HCT116 (cell line): ENCODE data around the gene SLC8A2. TPM values are rescaled to one million over a fixed set of nuclear protein-coding genes. Genes with fewer than 3 reads are reported as not detected.

Experiments used
- ATAC-seq: fragments of 200-7000 bp; cut with Tn5 transposase; 2 replicates; pipeline ENCODE4 v1.9.1; 2020; ENCODE audit warnings: mild to moderate bottlenecking, moderate library complexity
- BruUV-seq: library from RNA; stranded (reverse); fragments of 400-500 nt; replicated peaks from 2 replicates; lab custom pipeline; 2021; lab: Mats Ljungman, UMichigan
- CTCF ChIA-PET: fragments of 300-600 bp; sonication (Branson Sonifier 250); formaldehyde crosslinking; loops from one replicate; lab custom pipeline; 2021; ENCODE audit warnings: antibody characterized with exemption; lab: Charles Lee
- POLR2A ChIA-PET: fragments of 300-600, 350-600 bp; sonication (Branson Sonifier 250); formaldehyde crosslinking; loops from one replicate; lab custom pipeline; 2021; ENCODE audit warnings: antibody characterized with exemption; lab: Charles Lee
- RAD21 ChIA-PET, 2 experiments: fragments of 300-600 bp; sonication (Branson Sonifier 250); formaldehyde crosslinking; loops; one replicate each; lab custom pipeline; 2023; ENCODE audit warnings: low total read pairs in 2 of 2; ENCODE audit not compliant: uncharacterized antibody in 2 of 2, unreplicated experiment in 2 of 2, low non-redundant PET in 1 of 2; lab: Charles Lee
- DNase-seq: peaks from one replicate; pipeline ENCODE4 v3.0.0-alpha.2; 2010; ENCODE audit warnings: low read depth, low spot score
- H2AFZ ChIP-seq: fragments of 200-600 bp; shearing (Covaris generic), sonication (generic); 2 replicates; pipeline ENCODE4 v1.6.1; 2017; ENCODE audit warnings: low read depth, mixed run types, mixed read lengths, antibody characterized with exemption, low read length; ENCODE audit not compliant: poor library complexity, severe bottlenecking
- H3K27ac ChIP-seq: 2 replicates; pipeline ENCODE4 v1.5.1; 2012; ENCODE audit warnings: low read depth, low read length
- H3K27me3 ChIP-seq: fragments of 200-600 bp; sonication (generic); 2 replicates; pipeline ENCODE4 v1.6.1; 2016; ENCODE audit warnings: mixed run types, low read length, mixed read lengths; ENCODE audit not compliant: insufficient read depth
- H3K36me3 ChIP-seq, 2 experiments: fragments of 200-500 bp in 1 of 2; fragments of 200-600 bp in 1 of 2; sonication (Bioruptor generic) in 1 of 2; sonication (generic) in 1 of 2; 2 replicates each; pipeline versions ENCODE4 v1.5.1 to v1.6.1; 2014 to 2016; ENCODE audit warnings: low read length in 2 of 2, inconsistent platforms in 1 of 2, mixed read lengths in 1 of 2, mixed run types in 1 of 2; ENCODE audit not compliant: insufficient read depth in 2 of 2, control insufficient read depth in 1 of 2
- H3K4me1 ChIP-seq, 2 experiments: fragments of 200-600 bp in 1 of 2; sonication (generic) in 1 of 2; 2 replicates each; pipeline versions ENCODE4 v1.5.1 to v1.6.1; 2012 to 2017; ENCODE audit warnings: low read length in 2 of 2, inconsistent platforms in 1 of 2, mild to moderate bottlenecking in 1 of 2, mixed read lengths in 1 of 2, mixed run types in 1 of 2, moderate library complexity in 1 of 2; ENCODE audit not compliant: insufficient read depth in 2 of 2, control insufficient read depth in 1 of 2
- H3K4me2 ChIP-seq: fragments of 200-600 bp; sonication (generic); 2 replicates; pipeline ENCODE4 v1.6.1; 2017; ENCODE audit warnings: mixed run types, low read length, mixed read lengths
- H3K4me3 ChIP-seq, 2 experiments: fragments of 200-600 bp in 1 of 2; sonication (generic) in 1 of 2; replicated peaks in 1 of 2; 2 replicates each; pipeline ENCODE4 v1.5.1; 2011 to 2016; ENCODE audit warnings: low read length in 2 of 2, control low read depth in 1 of 2, low read depth in 1 of 2, mild to moderate bottlenecking in 1 of 2, mixed read lengths in 1 of 2, mixed run types in 1 of 2
- H3K79me2 ChIP-seq: fragments of 200-600 bp; sonication (generic); 2 replicates; pipeline ENCODE4 v1.6.1; 2017; ENCODE audit warnings: mild to moderate bottlenecking, mixed run types, low read length, moderate library complexity, mixed read lengths; ENCODE audit not compliant: insufficient read depth
- H3K9ac ChIP-seq: fragments of 200-600 bp; sonication (generic); 2 replicates; pipeline ENCODE4 v1.6.1; 2016; ENCODE audit warnings: low read length, mixed read lengths
- H3K9me2 ChIP-seq: fragments of 200-600 bp; sonication (generic), shearing (Covaris generic); 2 replicates; pipeline ENCODE4 v1.6.1; 2017; ENCODE audit warnings: mixed run types, mild to moderate bottlenecking, moderate library complexity; ENCODE audit not compliant: insufficient read depth
- H3K9me3 ChIP-seq, 2 experiments: fragments of 200-500 bp in 1 of 2; fragments of 200-600 bp in 1 of 2; sonication (Bioruptor generic) in 1 of 2; sonication (generic) in 1 of 2; 2 replicates each; pipeline ENCODE4 v1.6.1; 2014 to 2017; ENCODE audit warnings: low read length in 2 of 2, mixed read lengths in 2 of 2, inconsistent platforms in 1 of 2, low read depth in 1 of 2, mild to moderate bottlenecking in 1 of 2, mixed run types in 1 of 2, moderate library complexity in 1 of 2; ENCODE audit not compliant: control insufficient read depth in 1 of 2, insufficient read depth in 1 of 2
- H4K20me1 ChIP-seq: fragments of 200-600 bp; sonication (generic), shearing (Covaris generic); 2 replicates; pipeline ENCODE4 v1.6.1; 2017; ENCODE audit warnings: mixed run types, mild to moderate bottlenecking, moderate library complexity; ENCODE audit not compliant: insufficient read depth
- CEBPB ChIP-seq: IDR thresholded peaks from 2 replicates; pipeline ENCODE4 v1.6.1; 2012; ENCODE audit warnings: low read depth
- EZH2 ChIP-seq: fragments of 200-600 bp; sonication (generic); IDR thresholded peaks from 2 replicates; pipeline ENCODE4 v1.6.1; 2017; ENCODE audit warnings: antibody characterized with exemption, mixed run types
- EZH2phosphoT487 ChIP-seq: fragments of 200-600 bp; IDR thresholded peaks from 2 replicates; pipeline ENCODE4 v1.6.1; 2018; ENCODE audit warnings: antibody characterized with exemption, borderline replicate concordance
- FOSL1 ChIP-seq: IDR thresholded peaks from 2 replicates; pipeline ENCODE4 v1.6.1; 2012; ENCODE audit warnings: low read depth
- RAD21 ChIP-seq: IDR thresholded peaks from 2 replicates; pipeline ENCODE4 v1.6.1; 2012; ENCODE audit warnings: low read depth, mild to moderate bottlenecking
- REST ChIP-seq: IDR thresholded peaks from 2 replicates; pipeline ENCODE4 v1.6.1; 2012; ENCODE audit warnings: low read depth
- SIN3A ChIP-seq: IDR thresholded peaks from 2 replicates; pipeline ENCODE4 v1.6.1; 2012; ENCODE audit warnings: low read depth
- SRF ChIP-seq: IDR thresholded peaks from 2 replicates; pipeline ENCODE4 v1.6.1; 2012; ENCODE audit warnings: low read depth
- YY1 ChIP-seq: IDR thresholded peaks from 2 replicates; pipeline ENCODE4 v1.6.1; 2011; ENCODE audit warnings: low read length, low read depth, moderate library complexity, mild to moderate bottlenecking; ENCODE audit not compliant: insufficient replicate concordance; ENCODE audit errors: extremely low read depth
- intact Hi-C: fragments of 100-400 bp; cut with micrococcal nuclease; formaldehyde crosslinking; loops from 2 replicates; pipeline ENCODE4 v1.10.0; 2022
- total RNA-seq: library from RNA; stranded (reverse); gene quantifications from one replicate; pipeline ENCODE4 v1.2.1, GENCODE V29; 2021; ENCODE audit not compliant: unreplicated experiment

Gene SLC8A2
- total RNA-seq, 1 experiment from 2014 or later: 0.98 TPM

- Histone ChIP-seq H3K27me3 (no peaks in the 10 kb centered on the region), H3K4me1 (peaks cover 6 to 15% of the 10 kb centered on the region in 2 experiments; a peak in 2 of 4 replicates), H3K27ac (peak overlapping the region; percentile 78; the same call in 1 of the 2 replicates), H3K4me3 (peak overlapping the region; percentile 71 to 92), H2AFZ (no peak overlapping the region), H3K4me2 (peak overlapping the region; percentile 74), H3K36me3 (no peaks in the 10 kb centered on the region; a peak in 1 of 4 replicates), H3K9me3 (no peaks in the 10 kb centered on the region), H4K20me1 (no peaks in the 10 kb centered on the region), H3K9me2 (no peaks in the 10 kb centered on the region), H3K79me2 (no peaks in the 10 kb centered on the region), H3K9ac (peak overlapping the region; percentile 82)
- CTCF ChIA-PET: interaction anchor here (1.0 to 2.6 kb wide), 6 partner anchors 11 to 224 kb away, joined by 3 to 27 read pairs (median 5); partner anchors contain the start of gene DHX34
- TF ChIP-seq SRF (no peak), SIN3A (no peak), RAD21 (no peak), EZH2phosphoT487 (no peak), REST (no peak), EZH2 (no peak), FOSL1 (no peak), YY1 (no peak), CEBPB (no peak)
- no TSS peak for BruUV-seq
- intact Hi-C loops: loop anchor here (5.0 kb wide), 1 partner anchor 36 kb away; no protein-coding TSS in a partner anchor
- RAD21 ChIA-PET: interaction anchor here (1.0 to 1.6 kb wide), 5 partner anchors 36 to 55 kb away, joined by 3 to 5 read pairs (median 4); no protein-coding TSS in a partner anchor
- POLR2A ChIA-PET: interaction anchor here (0.9 to 2.3 kb wide), 3 partner anchors 12 to 282 kb away, joined by 3 to 10 read pairs (median 3); no protein-coding TSS in a partner anchor
- DNase-seq (no peak), ATAC-seq (no peak)
Measured at GRCh38 chr19:47483200-47483599, 11.5 kb upstream of the SLC8A2 start.
